OCI-LY3 (cell line): ENCODE results near the gene HNRNPA3.
"Not testable (repeated sequence)": the region's sequence is repeated elsewhere in the genome, so short reads cannot be mapped to it uniquely, and the experiment has no call there.

Experiments
- CTCF ChIP-seq: fragments of 200-600, 300-600 bp; sonication (generic); IDR thresholded peaks from 2 replicates; pipeline ENCODE4 v1.5.1; 2014; ENCODE audit warnings: antibody characterized with exemption, low read length, low read depth
- EZH2phosphoT487 ChIP-seq: fragments of 200-600 bp; shearing (Covaris generic); IDR thresholded peaks from 2 replicates; pipeline ENCODE4 v1.6.1; 2018; ENCODE audit warnings: antibody characterized with exemption, mixed run types, low read depth

GRCh38 chr2:177219787-177220186, 7.2 kb downstream of the HNRNPA3 start:
- TF ChIP-seq CTCF, EZH2phosphoT487: not testable (repeated sequence)
